Stimulated activated CD4-positive, alpha-beta T cell treated with anti-CD3 and anti-CD28 coated beads, TNF-alpha, amount 100 ng/mL, for 24 hours (primary cell): ENCODE results near the gene RECK.

Source experiments
- DNase-seq, 3 experiments: peaks; one replicate each; pipeline ENCODE4 v3.0.0-alpha.2; 2020; ENCODE audit warnings: low read depth in 3 of 3

The RECK gene

DNA sequence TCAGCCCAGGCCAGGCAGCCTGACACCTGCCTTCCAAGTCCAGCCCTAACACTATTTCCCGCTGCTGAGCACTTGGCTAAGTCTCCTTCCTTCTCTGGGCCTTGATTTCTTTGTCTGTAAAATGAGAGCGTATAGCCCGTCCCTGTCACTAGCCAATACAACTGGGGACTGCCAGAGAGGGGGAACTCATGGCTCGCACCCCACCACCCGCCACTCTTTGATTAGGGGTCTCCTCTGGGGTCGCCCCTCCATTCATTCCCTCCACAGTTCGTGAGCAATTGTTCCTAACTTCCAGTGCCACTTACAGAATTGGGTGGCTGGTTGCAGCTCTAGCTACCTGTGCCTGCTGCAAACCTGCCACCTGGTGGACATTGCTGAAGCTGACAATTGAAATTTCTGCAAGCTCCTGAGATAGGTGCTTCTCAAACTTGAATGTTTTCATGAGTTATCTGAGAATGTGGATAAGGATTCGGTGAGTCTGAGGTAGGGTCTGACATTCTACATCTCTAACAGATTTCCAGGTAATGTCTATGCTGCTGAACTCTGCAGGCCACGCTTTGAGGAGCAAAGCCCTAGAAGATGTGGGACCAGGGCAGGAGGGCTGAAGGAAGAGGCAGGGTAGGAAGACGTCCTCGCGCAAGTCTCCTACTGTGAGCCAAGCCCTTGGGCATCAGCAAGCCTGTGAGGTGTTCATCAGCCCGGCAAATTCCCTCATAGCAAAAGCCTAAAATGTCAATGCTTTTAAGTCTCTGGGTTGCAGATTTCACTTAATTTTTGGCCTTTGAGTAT is 13.3 kb upstream of the RECK start:
- peak; percentile 43 to 57 (median 47) for DNase-seq

DNA sequence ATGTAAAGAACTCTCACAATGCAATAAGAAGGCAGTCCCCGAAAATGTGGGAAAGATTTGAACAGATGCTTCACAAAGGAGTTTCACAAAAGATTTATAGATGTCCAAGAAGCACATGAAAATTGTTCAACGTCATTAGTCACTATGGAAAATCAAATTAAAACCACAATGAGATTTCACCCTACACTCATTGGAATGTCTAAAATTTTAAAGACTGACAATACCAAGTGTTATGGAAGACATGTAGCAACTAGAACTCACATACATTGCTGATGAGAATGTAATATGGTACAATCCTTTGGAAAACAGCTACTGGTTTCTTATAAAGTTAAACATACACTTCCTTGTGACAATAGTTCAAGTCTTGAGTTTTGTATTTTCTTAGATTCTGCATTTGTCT is 11.0 kb upstream of the RECK start:
- DNase-seq, result no peak

DNA sequence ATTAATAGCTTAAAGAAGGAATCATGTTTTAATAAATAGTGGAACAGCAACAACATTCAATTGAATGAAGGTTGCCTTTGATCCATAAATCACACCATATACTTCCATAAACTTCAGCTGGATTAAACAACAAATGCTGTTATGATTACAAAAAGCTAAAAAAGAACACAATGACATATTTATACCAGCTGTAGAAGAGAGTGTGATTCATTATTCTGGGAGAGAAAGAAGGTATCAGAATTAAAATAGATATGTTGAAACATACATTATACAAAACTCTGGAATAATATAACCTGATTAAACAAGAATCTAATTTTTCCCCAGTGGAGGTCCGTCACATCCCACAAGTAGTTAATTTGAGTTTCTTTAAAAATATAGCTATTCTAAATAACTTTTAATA is 7.5 kb upstream of the RECK start:
- no peak for DNase-seq

DNA sequence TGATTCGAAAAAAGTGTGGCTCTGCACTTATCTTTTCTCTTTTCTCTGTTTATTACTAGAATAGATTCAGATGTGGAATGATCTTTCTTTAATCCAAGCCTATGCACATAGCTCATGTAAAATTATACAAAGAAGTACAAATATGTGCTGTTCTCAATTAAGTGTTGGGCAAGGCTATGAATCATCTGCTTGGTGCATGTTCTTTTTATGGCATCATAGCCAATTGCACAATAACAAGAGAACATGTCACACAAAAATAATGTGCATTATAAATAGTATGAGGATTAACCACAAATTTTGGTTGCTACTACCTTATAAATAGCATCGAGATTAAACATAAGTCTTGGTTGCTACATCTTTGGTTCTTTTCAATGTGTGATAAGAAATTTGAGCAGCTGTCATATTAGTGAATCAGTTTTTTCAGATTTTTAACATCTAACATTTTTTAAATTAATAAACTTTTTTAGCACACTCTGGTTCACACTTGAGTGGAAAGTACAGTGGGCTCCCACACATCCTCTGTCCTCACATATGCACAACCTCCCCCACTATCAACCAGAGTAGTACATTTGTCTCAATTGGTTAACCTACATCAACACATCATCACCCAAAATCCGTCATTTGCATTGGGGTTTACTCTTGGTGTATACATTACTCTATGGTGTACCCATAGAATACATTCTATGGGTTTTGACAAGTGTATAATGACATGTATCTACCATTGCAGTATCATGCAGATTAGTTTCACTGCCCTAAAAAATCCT is 6.8 kb upstream of the RECK start:
- DNase-seq, result no peak

DNA sequence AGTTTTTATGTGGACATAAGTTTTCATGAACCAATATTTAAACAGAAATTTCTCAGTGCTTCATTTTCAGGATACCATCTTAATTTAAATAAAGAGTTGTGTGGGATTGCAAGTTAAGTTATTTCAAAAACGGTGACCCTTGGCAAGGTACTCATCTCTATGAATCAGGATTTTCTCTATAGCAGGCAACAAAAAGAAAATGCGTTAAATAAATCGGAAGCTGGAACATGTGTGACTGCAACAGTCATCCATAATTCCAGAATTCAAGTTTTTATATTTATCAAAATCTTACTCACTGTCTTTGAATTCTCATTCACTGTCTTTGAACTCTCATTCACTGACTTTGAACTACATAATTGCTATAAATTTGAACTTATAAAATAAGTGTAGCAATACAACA is 5.8 kb upstream of the RECK start:
- DNase-seq, result no peak

DNA sequence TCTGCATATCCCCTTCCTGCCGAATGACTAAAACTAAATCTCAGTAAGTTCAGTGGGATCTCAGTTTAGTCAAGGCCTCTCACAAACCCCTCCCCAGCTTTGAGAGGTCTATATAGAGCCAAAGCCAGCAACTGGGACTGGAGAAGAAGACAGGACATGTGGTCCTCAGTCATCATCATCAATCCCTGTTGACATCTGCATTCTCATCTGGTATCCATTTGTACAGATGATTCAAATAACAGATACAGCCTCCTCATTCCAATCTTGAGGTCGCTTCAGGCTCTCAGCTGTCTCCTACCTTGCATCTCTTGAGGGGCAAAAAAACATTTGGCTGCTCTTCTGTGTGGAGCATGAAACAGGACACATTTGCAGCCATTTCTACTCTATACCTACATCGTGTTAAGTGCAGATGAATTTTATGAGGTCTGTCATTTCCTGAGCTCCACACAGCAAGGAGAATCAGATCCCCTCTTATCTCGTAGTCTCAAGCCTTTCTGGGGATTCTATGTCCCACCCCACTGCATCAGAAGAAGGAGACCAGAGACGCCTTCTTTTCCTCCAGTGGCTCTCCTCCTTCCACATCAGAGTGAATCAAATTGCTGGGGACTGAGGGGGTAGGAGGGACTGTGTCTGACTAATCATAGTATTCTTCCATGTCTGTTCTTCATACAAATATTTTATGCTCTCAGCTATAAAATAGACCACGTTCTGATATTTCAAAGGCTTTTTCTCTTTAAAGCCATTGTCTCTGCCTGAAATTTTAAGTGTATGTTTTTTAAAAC is 4.7 kb upstream of the RECK start:
- DNase-seq, result no peak

DNA sequence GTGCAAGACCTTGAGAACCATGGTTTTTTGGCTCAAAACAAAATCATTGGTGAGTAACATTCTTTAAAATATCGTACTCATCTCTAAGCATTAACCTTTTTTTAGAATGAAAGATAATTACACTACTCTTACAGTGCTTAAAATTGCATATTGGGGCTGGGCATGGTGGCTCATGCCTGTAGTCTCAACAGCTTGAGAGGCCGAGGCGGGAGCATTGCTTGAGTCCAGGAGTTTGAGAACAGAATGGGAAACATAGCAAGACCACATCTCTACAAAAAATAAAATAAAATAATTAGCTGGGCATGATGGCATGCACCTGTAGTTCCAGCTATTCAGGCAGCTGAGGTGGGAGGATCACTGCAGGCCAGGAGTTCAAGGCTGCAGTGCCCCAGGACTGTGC is 2.9 kb upstream of the RECK start:
- no peak for DNase-seq

DNA sequence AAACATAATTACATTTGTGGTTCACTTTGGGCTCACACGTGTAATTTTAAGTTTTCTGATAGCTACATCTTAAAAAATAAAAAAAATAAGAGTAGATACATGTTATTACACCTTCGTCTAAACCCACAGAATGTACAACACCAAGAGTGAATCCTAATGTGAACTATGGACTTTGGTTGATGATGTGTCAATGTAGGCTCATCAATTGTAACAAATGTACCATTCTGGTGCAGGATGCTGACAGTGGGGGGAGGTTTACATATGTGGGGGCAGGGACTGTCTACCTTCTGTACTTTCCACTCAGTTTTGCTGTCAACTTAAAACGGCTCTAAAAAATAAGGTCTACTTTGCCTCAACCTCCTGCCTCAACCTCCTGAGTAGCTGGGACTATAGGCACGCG is 2.5 kb upstream of the RECK start:
- DNase-seq, result no peak

DNA sequence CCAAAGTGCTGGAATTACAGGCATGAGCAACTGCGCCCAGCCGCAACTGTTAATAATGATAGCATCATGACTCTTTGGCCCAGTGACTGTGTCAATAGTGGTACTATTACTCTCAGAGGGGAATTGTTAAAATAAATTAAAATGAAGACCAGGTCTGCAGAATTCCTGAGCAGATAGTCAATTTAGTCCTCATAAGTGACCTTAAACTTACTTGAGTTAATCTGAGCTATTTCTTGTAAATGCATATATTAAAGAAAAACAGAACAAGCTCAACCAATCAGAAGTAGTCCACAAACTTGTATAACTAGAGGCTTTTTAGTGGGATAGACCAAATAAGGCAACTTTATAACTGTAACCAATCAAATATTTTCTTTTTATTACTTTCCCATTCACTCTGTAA is 1.7 kb upstream of the RECK start:
- DNase-seq, result no peak

DNA sequence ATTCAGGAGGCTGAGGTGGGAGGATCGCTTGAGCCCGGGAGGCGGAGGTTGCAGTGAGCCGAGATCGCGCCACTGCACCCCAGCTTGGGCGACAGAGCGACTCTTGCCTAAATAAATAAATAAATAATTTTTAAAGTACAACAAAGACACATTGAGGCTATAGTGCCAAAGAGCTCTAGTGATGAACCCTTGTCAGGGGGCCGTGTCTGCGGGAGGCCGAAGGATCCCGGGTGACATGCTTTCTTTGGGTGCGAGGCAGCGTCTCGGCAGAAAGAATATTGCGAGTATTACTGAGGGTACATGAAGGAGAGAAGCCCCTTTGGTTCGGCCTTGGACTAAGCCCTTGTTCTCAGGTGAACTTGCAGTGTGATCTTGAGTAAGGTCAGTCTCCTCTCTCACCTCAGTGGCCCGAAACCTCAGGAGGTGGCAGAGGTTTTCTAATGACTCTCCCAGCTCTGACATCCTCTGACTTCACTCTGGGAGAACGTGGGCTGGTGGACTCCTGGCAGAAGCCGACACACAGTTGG is 397 bp upstream of the RECK start:
- DNase-seq, result no peak

DNA sequence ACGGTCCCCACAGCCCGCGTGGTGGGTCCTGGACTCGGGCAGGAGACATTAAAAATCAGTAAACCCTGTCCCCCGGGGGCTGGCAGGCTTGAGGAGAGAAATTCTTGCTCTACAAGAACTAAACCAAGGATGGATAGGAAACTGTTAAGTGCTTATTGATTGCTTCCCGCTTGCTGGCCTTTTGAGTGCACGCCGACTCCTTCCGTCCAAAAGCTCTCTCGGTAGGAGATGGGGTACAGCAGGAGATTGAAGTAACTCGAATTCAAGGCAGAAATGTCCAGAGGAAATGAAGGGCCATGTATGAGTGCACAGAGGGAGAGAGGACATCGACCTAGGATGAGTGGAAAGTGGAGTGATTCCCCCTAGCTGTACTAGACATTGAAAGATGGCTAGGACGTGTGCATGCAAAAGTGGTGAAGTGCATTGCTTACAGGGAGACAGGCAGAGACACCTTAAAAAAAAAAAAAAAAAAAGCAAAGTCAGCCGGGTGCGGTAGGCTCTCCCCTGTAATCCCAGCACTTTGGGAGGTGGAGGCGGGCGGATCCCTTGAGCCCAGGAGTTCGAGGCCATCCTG is 923 bp downstream of the RECK start:
- DNase-seq, result no peak

DNA sequence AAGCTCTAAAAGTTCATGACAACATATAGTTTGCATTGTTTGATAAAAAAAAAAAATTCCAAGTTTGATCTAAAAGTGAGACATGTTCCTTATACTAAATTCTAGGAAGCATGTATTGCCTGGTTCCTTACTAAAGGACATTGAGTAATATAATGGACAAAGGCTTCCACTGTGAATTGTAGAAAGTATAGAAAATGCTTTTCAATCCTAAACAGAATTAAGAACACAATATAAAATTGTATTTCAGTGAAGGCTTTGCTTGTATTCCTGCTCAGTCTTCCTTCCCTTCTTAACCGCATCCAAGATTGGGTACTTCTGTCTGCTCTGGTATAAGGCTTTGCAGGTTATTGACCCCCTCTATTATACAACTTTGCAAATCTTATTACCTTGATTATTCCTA is 2.4 kb downstream of the RECK start:
- DNase-seq, result no peak

DNA sequence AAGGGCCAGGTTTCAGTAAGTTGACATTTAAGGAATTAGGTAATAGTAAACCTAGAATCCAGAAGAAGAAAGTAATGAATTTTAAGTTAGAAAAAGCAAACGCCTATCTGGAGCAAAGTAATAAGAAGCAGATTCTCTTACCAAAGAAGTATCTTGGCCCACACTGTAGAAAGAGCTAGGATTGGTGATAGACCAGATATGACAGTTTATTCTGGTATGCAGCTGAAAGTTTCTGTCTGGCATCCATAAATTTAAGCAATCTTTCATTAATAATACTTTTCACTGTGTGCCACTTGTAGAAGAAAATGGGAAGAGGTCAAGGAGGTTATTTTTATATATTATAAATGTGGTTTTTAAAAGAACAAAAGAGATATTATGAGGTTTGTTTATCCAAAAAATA is 3.0 kb downstream of the RECK start:
- no peak for DNase-seq

DNA sequence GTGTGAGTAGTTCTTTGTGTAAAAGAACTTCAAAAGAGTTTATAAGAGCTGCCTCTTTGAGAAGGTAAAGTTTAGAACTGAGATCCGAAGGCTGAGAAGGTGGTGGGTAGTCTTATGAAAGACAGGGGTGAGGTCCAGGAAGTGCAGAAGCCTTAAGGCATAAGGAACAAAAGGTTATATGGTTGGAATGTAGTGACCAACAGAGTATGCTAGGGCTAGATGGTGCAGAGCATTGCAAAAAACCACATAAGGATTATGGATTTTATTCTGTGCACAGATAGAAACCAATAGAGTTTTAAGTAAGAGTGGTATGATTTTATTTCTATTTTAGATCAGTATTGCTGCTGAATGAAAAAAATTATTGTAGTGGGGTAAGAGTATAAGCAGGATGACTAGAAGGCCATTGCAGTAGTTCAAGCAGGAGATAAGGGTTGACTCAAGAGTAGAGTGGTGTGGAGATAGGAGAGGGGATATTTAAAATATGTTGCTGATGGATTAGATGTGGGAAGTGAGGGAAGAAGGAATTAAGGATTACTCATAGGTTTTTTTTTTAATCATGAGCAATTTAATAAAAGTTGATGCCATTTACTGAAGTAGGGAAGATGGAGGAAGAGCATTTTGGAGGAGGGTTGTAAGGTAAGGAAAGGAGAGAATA is 3.7 kb downstream of the RECK start:
- no peak for DNase-seq

DNA sequence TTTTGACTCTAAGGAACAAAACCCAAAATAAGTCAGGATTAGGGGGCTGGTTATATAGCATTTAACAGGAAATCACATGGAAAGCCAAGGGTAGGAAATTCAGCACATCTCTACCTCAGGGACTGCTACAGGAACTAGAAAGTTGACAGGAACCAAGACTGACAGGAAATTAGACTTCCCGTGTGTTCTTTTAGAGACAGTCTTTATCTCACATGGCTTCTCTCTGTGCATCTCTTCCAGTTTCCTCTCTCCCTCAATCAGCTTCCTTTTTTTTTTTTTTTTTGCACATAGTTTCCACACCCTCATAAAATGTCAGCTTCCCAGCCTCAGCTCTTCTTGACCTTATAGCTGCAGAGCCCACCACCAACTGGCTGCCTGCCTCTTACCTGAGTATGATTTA is 4.8 kb downstream of the RECK start:
- no peak for DNase-seq

DNA sequence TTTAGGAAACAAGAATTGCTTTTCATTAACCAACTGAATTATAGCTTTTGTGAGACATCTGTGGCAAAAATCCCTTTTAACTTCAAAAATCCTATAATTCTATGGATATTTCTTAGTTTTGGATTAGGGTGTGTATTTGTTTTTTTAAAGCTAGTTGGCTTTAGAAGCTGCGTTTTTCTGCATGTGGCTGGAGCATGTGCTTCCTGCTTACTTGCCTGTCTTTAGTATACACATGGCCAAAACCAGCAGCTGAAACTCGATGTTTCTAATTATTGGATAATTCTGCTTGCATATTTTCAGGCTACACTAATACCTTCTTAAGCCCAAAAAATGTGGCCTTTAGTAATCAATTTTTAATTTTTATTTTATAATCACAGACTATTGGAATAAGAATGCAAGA is 8.9 kb downstream of the RECK start:
- no peak for DNase-seq

DNA sequence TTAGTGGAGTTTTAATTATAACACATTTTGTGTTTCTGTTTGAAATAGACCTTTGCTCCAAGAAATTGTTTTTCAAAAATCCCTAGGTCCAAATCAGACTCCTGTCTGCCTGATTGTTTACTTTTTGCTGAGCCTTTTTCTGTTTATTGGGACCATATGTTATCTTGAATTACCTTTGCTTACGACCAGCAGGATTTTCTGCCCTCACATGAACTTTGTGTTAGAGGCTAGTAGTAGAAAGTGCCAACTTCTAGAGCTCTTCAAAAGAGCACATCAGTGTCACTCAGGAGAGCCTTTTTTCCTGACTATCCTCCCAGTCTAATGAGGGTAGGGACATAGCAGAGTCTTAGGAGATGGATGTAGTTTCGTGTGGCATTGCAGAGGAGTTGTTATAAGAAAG is 10.2 kb downstream of the RECK start:
- no peak for DNase-seq

DNA sequence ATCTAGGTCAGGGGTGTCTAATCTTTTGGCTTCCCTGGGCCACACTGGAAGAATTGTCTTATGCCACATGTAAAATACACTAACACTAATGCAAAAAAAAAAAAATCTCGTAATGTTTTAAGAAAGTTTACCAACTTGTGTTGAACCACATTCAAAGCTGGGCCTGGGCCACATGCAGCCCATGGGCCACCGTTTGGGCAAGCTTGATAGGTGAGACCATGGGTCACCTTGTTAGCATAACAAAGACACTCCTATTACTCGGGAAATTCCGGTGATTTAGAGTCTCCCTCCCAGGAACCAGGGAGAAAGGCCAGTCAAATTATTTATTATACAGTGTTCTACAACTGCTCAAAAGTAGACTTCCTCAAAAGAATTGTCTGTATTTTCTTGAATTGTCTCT is 12.7 kb downstream of the RECK start:
- no peak for DNase-seq

DNA sequence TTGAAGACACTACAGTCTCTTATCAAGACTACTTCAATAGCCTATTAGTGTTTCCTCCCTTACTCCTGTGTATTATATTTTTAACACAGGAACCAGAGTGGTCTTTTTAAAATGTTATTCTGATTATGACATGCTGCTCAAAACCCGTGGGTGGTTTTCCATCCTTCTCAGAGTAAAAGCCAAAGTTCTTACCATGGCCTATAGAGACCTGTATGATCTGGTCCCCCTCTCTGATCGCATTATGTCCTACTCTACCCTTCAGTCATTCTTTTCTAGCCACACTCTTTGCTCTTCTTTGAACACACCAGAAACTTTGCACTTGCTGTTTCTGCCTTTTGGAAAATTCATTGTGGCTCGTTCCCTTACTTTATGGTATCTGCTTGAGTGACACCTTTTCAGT is 13.8 kb downstream of the RECK start:
- no peak for DNase-seq

DNA sequence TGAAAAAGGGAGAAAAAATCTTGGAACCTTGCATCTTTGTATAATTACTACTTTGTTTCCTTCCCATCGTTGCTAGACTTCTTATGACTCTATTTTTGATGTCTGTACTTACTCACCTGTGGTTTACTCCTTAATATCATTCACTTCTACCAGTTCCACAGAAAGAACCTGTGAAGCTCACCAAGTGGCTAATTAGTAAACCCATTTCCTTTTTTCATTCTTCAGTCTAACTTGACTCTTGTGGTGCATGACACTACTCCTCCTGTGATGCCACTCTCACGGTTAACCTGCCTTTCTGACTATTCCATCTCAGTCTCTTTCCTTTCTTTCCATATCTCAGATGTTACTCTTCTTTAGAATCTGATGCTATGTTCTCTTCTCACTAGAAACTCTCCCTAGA is 14.6 kb downstream of the RECK start:
- DNase-seq, result no peak

DNA sequence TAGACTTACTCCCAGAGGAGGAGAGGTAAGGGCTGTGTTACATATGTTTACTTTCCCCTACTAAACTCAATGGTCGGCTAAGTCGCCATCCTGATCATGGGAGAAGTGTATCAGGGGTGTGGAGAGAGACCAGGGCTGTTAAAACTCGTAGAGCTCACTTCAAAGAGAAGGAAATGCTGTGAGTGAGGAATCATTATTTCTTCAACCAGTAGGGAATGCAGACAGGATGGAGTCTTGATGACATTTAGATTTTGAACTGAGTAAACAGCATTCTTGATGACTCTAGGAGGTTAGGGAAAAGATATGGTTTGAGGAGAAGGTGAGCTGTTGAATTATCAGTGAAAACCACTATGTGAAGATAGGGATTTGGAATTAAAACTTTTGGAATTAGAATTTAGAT is 17.3 kb downstream of the RECK start:
- DNase-seq, result no peak

DNA sequence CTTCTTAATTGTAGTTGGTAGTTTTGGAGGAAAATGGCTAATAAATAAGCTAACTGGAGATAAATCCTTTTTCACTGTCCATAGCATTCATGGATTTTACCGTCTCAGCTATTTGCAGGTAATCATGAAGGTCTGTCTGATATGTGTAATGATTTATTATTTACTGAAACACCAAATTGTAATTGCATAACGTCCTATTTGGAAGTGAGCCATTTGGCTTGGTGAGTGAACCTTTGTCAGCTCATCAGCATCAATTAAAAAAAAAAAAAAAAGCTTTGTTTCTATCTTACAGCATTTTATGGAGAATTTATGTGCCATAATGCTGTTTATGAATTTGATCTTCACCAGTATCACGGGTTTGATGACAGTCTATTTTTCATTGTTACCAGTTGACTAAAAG is 20.2 kb downstream of the RECK start:
- DNase-seq, result no peak
